PC-3 (cell line): ENCODE results near the gene GTF3A.

Source experiments
- EZH2 ChIP-seq: fragments of 300-600 bp; sonication (generic); IDR thresholded peaks from one replicate; pipeline ENCODE4 v1.6.1; 2017; ENCODE audit warnings: antibody characterized with exemption, mild to moderate bottlenecking, low read length; ENCODE audit not compliant: unreplicated experiment
- EZH2phosphoT487 ChIP-seq: fragments of 300-600 bp; sonication (generic); IDR thresholded peaks from 2 replicates; pipeline ENCODE4 v1.6.1; 2018; ENCODE audit warnings: mild to moderate bottlenecking, antibody characterized with exemption, low read length, borderline replicate concordance
- TF ChIP-seq, protein P1 (sequence below): fragments of 300-600 bp; sonication (generic); conservative IDR thresholded peaks from 2 replicates; pipeline ENCODE4 v1.5.1; 2017; ENCODE audit warnings: antibody characterized with exemption, low read depth, mild to moderate bottlenecking, low read length

DNA sequence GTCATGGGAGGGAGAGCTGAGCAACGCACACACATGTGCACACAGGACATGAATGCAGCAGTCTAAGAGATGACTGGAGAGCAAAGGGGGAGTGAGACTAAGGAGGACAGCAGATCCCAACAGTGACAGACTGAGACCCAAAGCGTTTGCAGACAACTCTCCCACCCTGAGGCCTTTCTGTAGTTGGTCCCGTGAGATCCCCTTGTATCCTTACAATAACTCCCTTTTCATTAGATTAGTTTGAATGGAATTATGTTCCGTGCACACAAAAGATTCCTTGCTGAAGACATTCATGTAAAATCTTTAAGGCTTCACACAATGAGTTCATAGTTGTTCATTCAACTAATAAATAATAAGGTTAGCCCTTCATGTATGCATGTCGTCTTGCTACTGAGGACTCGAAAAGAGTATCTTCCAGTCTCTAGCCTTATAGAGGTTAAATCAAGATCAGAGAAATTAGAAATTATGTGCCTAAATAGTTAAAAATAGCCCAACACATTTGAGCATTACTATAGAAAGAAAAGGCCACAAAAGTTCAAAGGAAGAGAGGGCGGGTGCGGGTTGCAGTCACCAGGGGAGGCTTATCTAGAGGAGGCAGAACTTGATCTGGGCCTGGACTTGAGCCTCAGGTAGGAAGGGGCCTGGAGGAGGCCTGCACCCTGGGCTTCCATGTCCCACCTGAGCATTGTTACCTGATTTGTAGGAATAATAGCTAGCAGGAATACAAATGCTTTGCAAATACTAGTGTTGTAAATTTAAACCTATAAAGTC lies 3.1 kb upstream of the GTF3A start:
- TF ChIP-seq, protein P1, sequence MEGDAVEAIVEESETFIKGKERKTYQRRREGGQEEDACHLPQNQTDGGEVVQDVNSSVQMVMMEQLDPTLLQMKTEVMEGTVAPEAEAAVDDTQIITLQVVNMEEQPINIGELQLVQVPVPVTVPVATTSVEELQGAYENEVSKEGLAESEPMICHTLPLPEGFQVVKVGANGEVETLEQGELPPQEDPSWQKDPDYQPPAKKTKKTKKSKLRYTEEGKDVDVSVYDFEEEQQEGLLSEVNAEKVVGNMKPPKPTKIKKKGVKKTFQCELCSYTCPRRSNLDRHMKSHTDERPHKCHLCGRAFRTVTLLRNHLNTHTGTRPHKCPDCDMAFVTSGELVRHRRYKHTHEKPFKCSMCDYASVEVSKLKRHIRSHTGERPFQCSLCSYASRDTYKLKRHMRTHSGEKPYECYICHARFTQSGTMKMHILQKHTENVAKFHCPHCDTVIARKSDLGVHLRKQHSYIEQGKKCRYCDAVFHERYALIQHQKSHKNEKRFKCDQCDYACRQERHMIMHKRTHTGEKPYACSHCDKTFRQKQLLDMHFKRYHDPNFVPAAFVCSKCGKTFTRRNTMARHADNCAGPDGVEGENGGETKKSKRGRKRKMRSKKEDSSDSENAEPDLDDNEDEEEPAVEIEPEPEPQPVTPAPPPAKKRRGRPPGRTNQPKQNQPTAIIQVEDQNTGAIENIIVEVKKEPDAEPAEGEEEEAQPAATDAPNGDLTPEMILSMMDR, result no peak
- TF ChIP-seq EZH2 (no peak), EZH2phosphoT487 (no peak)
